Choroid plexus epithelial cell (primary cell): ENCODE results near the gene SLC6A3.

Experiments used
- DNase-seq: peaks from one replicate; pipeline ENCODE4 v3.0.0-alpha.2; 2010; ENCODE audit warnings: low read depth
- H3K4me3 ChIP-seq: 2 replicates; pipeline ENCODE4 v1.5.1; 2011; ENCODE audit warnings: low read depth, mild to moderate bottlenecking, control low read depth, low read length, moderate library complexity
- TF ChIP-seq, protein P1 (sequence below): conservative IDR thresholded peaks from 2 replicates; pipeline ENCODE4 v1.5.1; 2011; ENCODE audit warnings: low read depth, mild to moderate bottlenecking, control low read depth, inconsistent platforms, low read length, moderate library complexity

Gene SLC6A3

DNA sequence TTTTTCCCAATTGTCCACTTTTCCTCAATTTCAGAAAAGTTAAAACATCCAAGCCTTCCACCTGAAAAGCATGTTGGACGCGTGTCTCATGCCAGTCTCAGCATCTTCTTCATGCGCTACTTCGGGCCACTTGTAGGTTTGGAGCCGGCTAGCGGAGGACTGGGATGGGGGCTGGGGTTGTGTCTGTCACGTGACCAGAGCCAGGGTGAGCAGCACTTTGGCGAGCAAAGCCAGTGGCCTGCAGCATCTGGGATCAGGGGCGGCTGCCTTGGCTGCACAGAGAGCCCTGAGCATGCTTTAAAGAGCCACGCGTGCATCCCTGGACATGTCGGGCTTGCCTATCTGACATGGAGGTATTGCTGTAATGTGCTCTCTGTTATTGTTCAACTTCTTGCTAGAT lies 41.2 kb downstream of the SLC6A3 start:
- DNase-seq: no peak

GRCh38 chr5:1402611-1403255 lies 42.5 kb downstream of the SLC6A3 start:
- no peak overlapping the region for H3K4me3 ChIP-seq
- TF ChIP-seq, protein P1, sequence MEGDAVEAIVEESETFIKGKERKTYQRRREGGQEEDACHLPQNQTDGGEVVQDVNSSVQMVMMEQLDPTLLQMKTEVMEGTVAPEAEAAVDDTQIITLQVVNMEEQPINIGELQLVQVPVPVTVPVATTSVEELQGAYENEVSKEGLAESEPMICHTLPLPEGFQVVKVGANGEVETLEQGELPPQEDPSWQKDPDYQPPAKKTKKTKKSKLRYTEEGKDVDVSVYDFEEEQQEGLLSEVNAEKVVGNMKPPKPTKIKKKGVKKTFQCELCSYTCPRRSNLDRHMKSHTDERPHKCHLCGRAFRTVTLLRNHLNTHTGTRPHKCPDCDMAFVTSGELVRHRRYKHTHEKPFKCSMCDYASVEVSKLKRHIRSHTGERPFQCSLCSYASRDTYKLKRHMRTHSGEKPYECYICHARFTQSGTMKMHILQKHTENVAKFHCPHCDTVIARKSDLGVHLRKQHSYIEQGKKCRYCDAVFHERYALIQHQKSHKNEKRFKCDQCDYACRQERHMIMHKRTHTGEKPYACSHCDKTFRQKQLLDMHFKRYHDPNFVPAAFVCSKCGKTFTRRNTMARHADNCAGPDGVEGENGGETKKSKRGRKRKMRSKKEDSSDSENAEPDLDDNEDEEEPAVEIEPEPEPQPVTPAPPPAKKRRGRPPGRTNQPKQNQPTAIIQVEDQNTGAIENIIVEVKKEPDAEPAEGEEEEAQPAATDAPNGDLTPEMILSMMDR: no peak
- DNase-seq: no peak

More for the DNA sequence above, 41.2 kb downstream of the SLC6A3 start:
- no peak overlapping the region for H3K4me3 ChIP-seq
- TF ChIP-seq, protein P1: no peak

GRCh38 chr5:1401536-1402138 lies 43.6 kb downstream of the SLC6A3 start:
- no peak overlapping the region for H3K4me3 ChIP-seq
- DNase-seq: no peak
- TF ChIP-seq, protein P1: no peak

DNA sequence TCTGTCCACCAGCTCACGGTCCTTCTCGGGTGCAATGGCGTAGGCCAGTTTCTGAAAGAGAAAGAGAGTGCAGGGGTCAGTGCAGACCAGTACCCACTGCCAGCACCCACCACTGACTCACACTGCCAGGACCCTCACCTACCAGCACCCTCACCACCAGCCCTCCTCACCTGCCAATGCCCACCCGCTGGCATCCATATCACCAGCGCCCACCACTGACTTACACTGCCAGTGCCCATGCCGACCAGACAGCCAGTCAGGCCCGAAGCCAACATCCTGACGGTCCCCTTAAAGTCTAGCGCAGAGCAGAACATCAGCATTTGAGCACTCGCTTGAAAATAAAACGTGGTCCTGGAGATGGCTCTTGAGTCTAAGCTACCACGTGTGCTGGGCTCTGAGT lies 44.3 kb downstream of the SLC6A3 start:
- DNase-seq: no peak
- H3K4me3 ChIP-seq: no peak overlapping the region
- TF ChIP-seq, protein P1: no peak

DNA sequence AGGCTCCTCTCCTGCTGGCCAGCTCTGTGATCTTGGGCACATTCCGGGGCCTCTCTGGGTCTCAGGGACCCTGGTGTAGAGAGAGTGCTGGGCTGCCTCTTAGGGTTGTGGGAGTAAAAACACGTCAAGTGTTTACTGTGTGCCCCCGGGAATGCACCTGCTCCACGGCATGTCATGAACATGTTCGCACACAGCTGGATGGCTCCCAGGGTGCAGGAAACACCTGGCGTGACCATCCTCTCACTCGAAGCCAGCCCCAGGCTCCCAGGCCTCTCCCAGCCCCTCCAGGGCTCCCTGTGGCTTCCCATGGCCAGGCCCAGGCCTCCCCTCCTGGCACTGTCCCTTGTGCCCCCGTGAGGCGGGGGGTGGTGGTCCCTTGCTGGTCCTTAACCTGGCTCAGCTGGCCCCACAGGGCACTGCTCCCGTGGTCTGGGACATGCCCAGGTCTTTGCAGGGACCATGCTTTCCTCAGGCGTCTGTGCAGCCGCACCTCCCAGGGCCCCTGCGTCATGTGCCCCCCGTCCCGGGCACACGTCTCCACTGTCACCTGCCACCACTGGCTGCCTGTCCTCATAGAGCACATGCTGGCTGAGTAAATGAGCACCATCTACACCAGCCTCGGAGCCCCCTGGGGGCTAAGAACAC lies 44.9 kb downstream of the SLC6A3 start:
- TF ChIP-seq, protein P1: no peak
- no peak for DNase-seq
- H3K4me3 ChIP-seq: no peak overlapping the region

- no peak overlapping the region for H3K4me3 ChIP-seq
- TF ChIP-seq, protein P1: no peak
- no peak for DNase-seq
Measured at GRCh38 chr5:1399737-1400136, 45.5 kb downstream of the SLC6A3 start.
